PC-9 (cell line): ENCODE results near the gene KCNN3. TPM values are rescaled to one million over a fixed set of nuclear protein-coding genes. Genes with fewer than 3 reads are reported as not detected.

ENCODE experiments used
- BruUV-seq: library from RNA; stranded (reverse); fragments of 400-500 nt; replicated peaks from 2 replicates; lab custom pipeline; 2021; lab: Mats Ljungman, UMichigan
- CTCF ChIA-PET: fragments of 300-600 bp; sonication (Branson Sonifier 250); formaldehyde crosslinking; loops from one replicate; lab custom pipeline; 2022; ENCODE audit warnings: antibody characterized with exemption; lab: Charles Lee
- POLR2A ChIA-PET: fragments of 300-600 bp; sonication (Branson Sonifier 250); formaldehyde crosslinking; loops from one replicate; lab custom pipeline; 2022; ENCODE audit warnings: antibody characterized with exemption; ENCODE audit not compliant: unreplicated experiment; lab: Charles Lee
- DNase-seq, 2 experiments: peaks; one replicate each; pipeline versions ENCODE4 v3.0.0 to v3.0.0-alpha.2; 2015 to 2022; ENCODE audit warnings: mixed read lengths in 1 of 2
- H2AFZ ChIP-seq: fragments of 200-600 bp; sonication (generic); 2 replicates; pipeline ENCODE4 v1.8.1; 2017; ENCODE audit warnings: antibody characterized with exemption
- H3F3A ChIP-seq: fragments of 200-600 bp; sonication (generic); 2 replicates; pipeline ENCODE4 v1.8.1; 2017; ENCODE audit warnings: antibody characterized with exemption, mild to moderate bottlenecking, low read depth; ENCODE audit not compliant: insufficient read depth
- H3K27ac ChIP-seq: fragments of 200-600 bp; sonication (generic); 2 replicates; pipeline ENCODE4 v1.6.1; 2016; ENCODE audit warnings: mixed run types
- H3K27me3 ChIP-seq: fragments of 200-600 bp; sonication (generic); 2 replicates; pipeline ENCODE4 v1.6.1; 2016; ENCODE audit warnings: low read depth, mixed run types; ENCODE audit not compliant: insufficient read depth
- H3K36me3 ChIP-seq: fragments of 200-600 bp; sonication (generic); 2 replicates; pipeline ENCODE4 v1.6.1; 2016; ENCODE audit warnings: low read depth, mixed run types
- H3K4me1 ChIP-seq: fragments of 200-600 bp; sonication (generic); replicated peaks from 2 replicates; pipeline ENCODE4 v1.6.1; 2016; ENCODE audit warnings: mixed run types; ENCODE audit not compliant: insufficient read depth
- H3K4me2 ChIP-seq: fragments of 200-600 bp; sonication (generic); 2 replicates; pipeline ENCODE4 v1.6.1; 2017; ENCODE audit warnings: mixed run types
- H3K4me3 ChIP-seq: fragments of 200-600 bp; sonication (generic); 2 replicates; pipeline ENCODE4 v1.6.1; 2016; ENCODE audit warnings: mixed run types
- H3K79me2 ChIP-seq: fragments of 200-600 bp; sonication (generic); 2 replicates; pipeline ENCODE4 v1.6.1; 2017; ENCODE audit warnings: low read depth, mixed run types
- H3K9me2 ChIP-seq: fragments of 200-600 bp; sonication (generic); 2 replicates; pipeline ENCODE4 v1.8.1; 2017; ENCODE audit warnings: mild to moderate bottlenecking; ENCODE audit not compliant: insufficient read depth
- H3K9me3 ChIP-seq: fragments of 200-600 bp; sonication (generic); 2 replicates; pipeline ENCODE4 v1.8.1; 2016; ENCODE audit warnings: low read depth; ENCODE audit not compliant: insufficient read depth
- H4K20me1 ChIP-seq: fragments of 200-600 bp; sonication (generic); 2 replicates; pipeline ENCODE4 v1.8.1; 2017; ENCODE audit not compliant: insufficient read depth
- CTCF ChIP-seq: fragments of 200-600 bp; sonication (generic); conservative IDR thresholded peaks from 2 replicates; pipeline ENCODE4 v1.6.1; 2017; ENCODE audit warnings: mixed run types, antibody characterized with exemption, mild to moderate bottlenecking, moderate library complexity
- EZH2 ChIP-seq: fragments of 200-600 bp; sonication (generic); IDR thresholded peaks from 2 replicates; pipeline ENCODE4 v1.8.0; 2017; ENCODE audit warnings: antibody characterized with exemption, low read depth
- intact Hi-C: fragments of 100-400 bp; cut with micrococcal nuclease; formaldehyde crosslinking; loops from one replicate; pipeline ENCODE4 v1.10.0; 2022; ENCODE audit not compliant: unreplicated experiment
- total RNA-seq: library from RNA; stranded (reverse); gene quantifications from 2 replicates; pipeline ENCODE4 v1.2.3, GENCODE V29; 2021

The KCNN3 gene
- total RNA-seq, 1 experiment from 2014 or later, result 1.1 TPM

- Histone ChIP-seq H3K9me3 (no peaks in the 10 kb centered on the region), H3K27ac (no peak overlapping the region), H3K79me2 (no peaks in the 10 kb centered on the region), H3K4me1 (no peaks in the 10 kb centered on the region), H3K4me2 (peak overlapping the region; percentile 48; the same call in 1 of the 2 replicates), H3K36me3 (no peaks in the 10 kb centered on the region), H3K9me2 (no peaks in the 10 kb centered on the region), H3K4me3 (no peak overlapping the region), H4K20me1 (no peaks in the 10 kb centered on the region), H3K27me3 (peaks cover 65% of the 10 kb centered on the region), H2AFZ (no peak overlapping the region), H3F3A (no peaks in the 10 kb centered on the region)
- intact Hi-C loops, result no loop called here
- TF ChIP-seq CTCF (no peak), EZH2 (no peak)
- peak; percentile 31 to 34 for DNase-seq
- ChIA-PET POLR2A (interaction anchor here (0.5 to 0.6 kb wide), 2 partner anchors 130 to 310 kb away, joined by 3 to 10 read pairs; no protein-coding TSS in a partner anchor), CTCF (interaction anchor here (0.6 to 0.8 kb wide), 3 partner anchors 29 to 218 kb away, joined by 3 read pairs; no protein-coding TSS in a partner anchor)
- BruUV-seq, result no TSS peak
Measured at GRCh38 chr1:154867064-154867825, 2.8 kb downstream of the KCNN3 start.

GRCh38 chr1:154866257-154867063, 3.6 kb downstream of the KCNN3 start:
- Histone ChIP-seq H3K27me3 (peaks cover 65% of the 10 kb centered on the region), H3K4me1 (no peaks in the 10 kb centered on the region), H3K4me3 (no peak overlapping the region), H3K79me2 (no peaks in the 10 kb centered on the region), H3K9me2 (no peaks in the 10 kb centered on the region), H3K4me2 (peak overlapping the region; percentile 48; the same call in 1 of the 2 replicates), H3K9me3 (no peaks in the 10 kb centered on the region), H3F3A (no peaks in the 10 kb centered on the region), H2AFZ (no peak overlapping the region), H4K20me1 (no peaks in the 10 kb centered on the region), H3K36me3 (no peaks in the 10 kb centered on the region), H3K27ac (no peak overlapping the region)
- TF ChIP-seq CTCF, result no peak
- TF ChIP-seq EZH2, result no peak
- CTCF ChIA-PET, result no interaction called here
- DNase-seq, result peak in 1 of 2 experiments; percentile 12
- intact Hi-C loops, result no loop called here
- no TSS peak for BruUV-seq
- POLR2A ChIA-PET, result interaction anchor here (0.5 kb wide), 1 partner anchor 129 kb away, joined by 10 read pairs; no protein-coding TSS in a partner anchor

- BruUV-seq, result no TSS peak
- no peaks in the 10 kb centered on the region for H3K9me2 ChIP-seq
- TF ChIP-seq EZH2, result no peak
- TF ChIP-seq CTCF, result no peak
- H3K4me1 ChIP-seq, result no peaks in the 10 kb centered on the region
- H3K4me3 ChIP-seq, result no peak overlapping the region
- no peak overlapping the region for H3K27ac ChIP-seq
- peaks cover 60% of the 10 kb centered on the region for H3K27me3 ChIP-seq
- ChIA-PET CTCF (no interaction called here), POLR2A (no interaction called here)
- no peaks in the 10 kb centered on the region for H3F3A ChIP-seq
- peak in 1 of 2 experiments; percentile 20 for DNase-seq
- no peaks in the 10 kb centered on the region for H3K79me2 ChIP-seq
- no peak overlapping the region for H2AFZ ChIP-seq
- no peaks in the 10 kb centered on the region for H3K36me3 ChIP-seq
- no peak overlapping the region for H3K4me2 ChIP-seq
- intact Hi-C loops, result no loop called here
- no peaks in the 10 kb centered on the region for H3K9me3 ChIP-seq
- no peaks in the 10 kb centered on the region for H4K20me1 ChIP-seq
Measured at GRCh38 chr1:154865442-154866256, 4.4 kb downstream of the KCNN3 start.
